ENCODE data around the gene HNRNPF. TPM values are rescaled to one million over a fixed set of nuclear protein-coding genes. Genes with fewer than 3 reads are reported as not detected.
A peak's percentile ranks its signal among the peaks of the same experiment; 100 is the strongest.
"Not testable (repeated sequence)": the region's sequence is repeated elsewhere in the genome, so short reads cannot be mapped to it uniquely, and the experiment has no call there.

HNRNPF gene
- total RNA-seq, 1 experiment from 2014 or later = 365 TPM

- no peak for DNase-seq (ENCODE audit: low read depth)
Measured at GRCh38 chr10:43350686-43351085, 58.3 kb downstream of the HNRNPF start.

DNA sequence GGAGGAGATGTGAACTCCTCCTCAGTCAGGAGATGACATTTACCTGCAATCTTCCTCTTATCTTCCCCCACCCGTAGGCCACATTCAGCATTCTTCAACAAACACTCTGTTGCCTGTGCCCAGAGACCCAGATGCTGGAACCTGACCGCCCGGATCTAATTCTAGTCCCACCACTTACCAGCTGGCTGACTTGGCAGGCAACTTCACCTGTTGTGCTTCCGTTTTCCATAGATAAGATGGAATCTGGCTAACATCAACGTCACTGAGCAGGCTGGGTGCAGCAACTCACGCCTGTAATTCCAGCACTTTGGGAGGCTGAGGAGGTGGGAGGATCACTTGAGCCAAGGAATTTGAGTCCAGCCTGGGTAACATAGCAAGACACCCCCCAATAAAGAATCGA is 58.8 kb downstream of the HNRNPF start:
- DNase-seq (ENCODE audit: low read depth) = no peak

DNA sequence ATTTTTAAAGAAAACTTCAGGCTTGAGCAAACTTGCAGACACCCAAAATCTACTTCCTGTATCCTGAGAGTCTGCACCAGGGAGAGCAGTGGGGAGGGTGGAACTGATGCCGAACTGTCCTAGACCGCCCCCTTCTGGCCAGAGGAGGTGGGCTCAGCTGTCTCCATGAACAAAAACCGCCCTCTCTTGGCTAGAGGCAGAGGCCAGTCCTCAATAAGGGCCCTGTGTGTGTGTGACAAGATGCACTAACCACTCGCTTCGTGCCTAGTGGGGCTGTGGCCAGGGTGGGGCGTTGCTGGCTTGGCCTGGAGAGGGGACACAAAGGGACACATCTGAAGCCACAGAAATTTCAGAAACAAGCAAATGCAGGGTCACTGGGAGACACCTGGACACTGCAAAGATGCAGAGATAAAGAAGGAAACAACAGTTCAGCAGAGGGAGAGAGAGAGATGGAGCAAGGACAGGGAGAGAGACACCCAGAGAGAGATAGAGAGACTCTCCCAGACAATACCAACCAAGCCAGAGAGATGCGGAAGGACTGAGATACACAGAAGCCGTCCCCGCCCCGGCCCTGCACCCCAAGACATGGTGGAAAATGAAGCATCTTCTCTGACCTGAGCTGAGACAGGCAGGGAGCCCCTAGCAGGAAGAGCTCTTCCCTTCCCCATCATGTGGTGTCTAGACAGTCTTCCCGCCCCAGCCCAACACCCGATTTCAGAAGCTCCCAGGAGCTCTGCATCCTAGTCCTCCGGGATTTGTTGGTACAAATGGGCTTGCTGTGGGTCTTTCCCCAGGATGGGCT is 60.3 kb downstream of the HNRNPF start:
- DNase-seq (ENCODE audit: low read depth) = peak; percentile 76

GRCh38 chr10:43347997-43348396 is 61.0 kb downstream of the HNRNPF start:
- no peak for DNase-seq (ENCODE audit: low read depth)

DNA sequence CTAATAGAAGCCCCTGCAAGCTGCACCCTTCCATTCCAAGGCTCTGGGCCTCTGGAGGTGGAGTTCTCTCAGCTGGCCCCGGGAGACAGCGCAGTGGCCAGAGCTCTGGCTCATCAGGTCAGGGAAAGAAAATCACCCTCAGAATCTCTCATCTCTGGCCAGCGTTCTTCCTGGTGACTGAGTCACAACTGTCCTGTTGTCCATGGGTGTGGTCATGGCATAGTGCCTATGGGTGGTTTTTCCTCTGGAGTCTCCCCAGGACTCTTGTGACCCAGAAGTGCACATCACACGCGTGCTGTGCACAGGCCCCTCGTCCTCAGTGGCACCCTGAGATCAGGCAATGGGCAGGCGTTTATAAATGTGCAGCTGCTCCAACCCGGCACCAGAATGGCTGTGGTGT is 64.9 kb downstream of the HNRNPF start:
- no peak for DNase-seq (ENCODE audit: low read depth)

DNA sequence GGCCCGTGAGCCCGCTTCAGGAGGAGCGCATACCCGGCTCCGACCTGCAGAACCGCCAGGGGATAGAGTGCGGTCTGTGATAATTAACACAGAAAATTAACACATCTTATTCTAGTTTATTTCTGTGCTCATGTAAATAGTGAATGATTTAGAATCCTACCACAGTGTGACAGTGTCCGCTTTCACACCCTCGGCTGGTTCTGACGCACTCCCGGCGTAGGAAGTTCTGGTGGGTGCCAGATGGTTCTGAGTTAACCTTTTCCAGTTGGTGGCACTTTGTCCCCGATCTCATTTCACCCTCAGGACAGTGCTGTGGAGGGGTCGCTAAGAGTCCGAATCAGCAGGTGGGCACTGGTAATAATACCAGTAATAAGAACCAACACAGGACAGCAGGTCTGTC is 65.9 kb downstream of the HNRNPF start:
- DNase-seq (ENCODE audit: low read depth) = no peak

DNA sequence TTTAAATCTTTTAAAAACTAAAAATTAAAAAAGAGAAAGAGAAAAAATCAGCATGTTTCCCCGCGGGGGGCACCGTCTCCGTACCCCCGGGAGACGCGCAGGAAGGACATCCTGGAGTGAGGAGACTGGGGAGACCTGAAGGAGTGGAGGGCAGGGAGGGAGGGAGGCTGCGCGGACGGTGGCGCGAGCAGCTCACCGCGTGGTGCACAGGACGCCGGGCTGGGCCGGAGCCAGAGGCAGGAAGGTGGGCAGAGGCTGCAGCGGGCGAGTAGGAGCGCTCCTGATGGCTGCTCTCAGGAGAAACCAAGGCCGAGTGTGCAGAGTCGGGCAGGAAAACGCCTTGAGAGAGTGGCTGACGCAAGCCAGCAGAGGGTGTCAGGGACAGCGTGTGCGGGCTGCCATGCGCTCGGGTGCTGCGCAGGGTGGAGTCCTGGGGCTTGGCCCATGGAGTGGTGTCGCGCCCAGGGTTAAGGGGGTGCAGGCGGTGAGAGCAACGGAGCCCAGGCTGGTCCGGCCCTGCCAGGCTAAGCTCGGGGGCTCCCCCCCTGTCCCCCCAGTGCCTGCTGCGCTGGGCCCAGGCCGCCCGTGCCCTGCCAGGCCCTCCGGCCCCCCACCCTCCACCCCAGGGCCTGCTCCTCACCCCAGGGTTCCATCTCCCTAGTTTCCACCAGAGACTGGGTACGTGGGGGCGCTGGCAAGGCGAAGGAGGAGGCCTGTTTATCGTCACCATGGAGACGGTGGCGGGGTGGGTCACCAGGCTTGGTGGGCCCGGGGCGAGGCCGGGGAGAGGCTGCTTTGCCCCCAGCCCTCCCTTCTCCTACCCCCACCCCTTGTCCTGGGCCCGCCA is 66.5 kb downstream of the HNRNPF start:
- no peak for DNase-seq (ENCODE audit: low read depth)

GRCh38 chr10:43341450-43341849 is 67.5 kb downstream of the HNRNPF start:
- no peak for DNase-seq (ENCODE audit: low read depth)

- DNase-seq (ENCODE audit: low read depth) = peak; percentile 65
Measured at GRCh38 chr10:43340619-43341018, 68.4 kb downstream of the HNRNPF start.

- DNase-seq (ENCODE audit: low read depth) = no peak
Measured at GRCh38 chr10:43340101-43340500, 68.9 kb downstream of the HNRNPF start.

DNA sequence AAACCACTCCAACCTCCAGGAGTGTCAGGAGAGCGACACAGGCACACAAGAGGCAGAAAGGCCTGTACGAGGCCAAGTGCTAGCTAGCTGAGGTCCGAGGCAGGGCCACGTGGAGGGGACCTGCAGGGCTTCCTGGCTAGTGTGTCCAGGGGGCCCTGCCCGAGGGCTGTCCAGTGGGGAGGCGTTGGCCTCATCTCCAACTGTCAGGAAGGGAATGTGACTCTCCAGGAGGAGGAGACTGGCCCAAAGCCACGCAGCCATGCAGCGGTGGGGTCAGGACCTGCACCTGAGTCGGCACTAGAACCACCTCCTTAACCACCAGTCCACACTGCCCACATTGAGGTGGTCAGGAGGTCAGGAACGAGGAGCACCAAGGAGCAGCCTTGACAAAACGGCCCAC is 69.8 kb downstream of the HNRNPF start:
- no peak for DNase-seq (ENCODE audit: low read depth)

GRCh38 chr10:43338117-43338516 is 70.9 kb downstream of the HNRNPF start:
- DNase-seq (ENCODE audit: low read depth) = no peak

DNA sequence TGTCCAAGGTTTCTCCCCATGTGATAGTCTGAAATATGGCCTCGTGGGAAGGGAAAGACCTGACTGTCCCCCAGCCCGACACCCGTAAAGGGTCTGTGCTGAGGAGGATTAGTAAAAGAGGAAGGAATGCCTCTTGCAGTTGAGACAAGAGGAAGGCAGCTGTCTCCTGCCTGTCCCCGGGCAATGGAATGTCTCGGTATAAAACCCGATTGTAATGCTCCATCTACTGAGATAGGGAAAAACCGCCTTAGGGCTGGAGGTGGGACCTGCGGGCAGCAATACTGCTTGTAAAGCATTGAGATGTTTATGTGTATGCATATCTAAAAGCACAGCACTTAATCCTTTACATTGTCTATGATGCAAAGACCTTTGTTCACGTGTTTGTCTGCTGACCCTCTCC is 71.5 kb downstream of the HNRNPF start:
- DNase-seq (ENCODE audit: low read depth) = not testable (repeated sequence)

DNA sequence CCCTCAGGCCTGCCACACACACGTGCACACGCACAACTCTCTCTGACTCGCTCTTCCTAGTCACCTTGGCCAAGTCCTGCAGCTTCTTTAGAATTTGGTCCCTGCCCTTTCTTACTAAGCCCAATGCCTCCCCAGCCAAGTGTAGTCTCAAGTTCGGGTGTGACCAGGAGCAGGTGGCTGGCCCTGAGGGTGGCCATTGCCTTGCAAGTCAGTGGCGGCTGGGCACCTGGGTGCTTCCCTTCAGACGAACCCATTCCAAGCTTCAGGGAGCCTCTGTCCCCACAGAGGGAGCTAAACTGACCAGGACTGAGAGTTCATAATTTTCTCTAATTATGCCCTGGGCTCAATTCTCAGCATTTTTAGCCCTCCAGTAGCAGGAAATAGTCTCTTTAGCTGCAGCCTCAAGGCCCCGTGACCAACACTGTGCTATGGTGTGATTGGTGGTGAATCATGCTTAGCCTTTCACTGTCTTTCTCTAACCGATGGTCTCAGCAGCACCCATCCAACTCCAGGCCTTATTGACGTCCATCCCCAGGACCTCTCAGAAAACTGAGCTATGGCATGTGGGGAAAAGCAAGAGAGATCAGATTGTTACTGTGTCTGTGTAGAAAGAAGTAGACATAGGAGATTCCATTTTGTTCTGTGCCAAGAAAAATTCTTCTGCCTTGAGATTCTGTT is 72.2 kb downstream of the HNRNPF start:
- no peak for DNase-seq (ENCODE audit: low read depth)

- no peak for DNase-seq (ENCODE audit: low read depth)
Measured at GRCh38 chr10:43336061-43336460, 72.9 kb downstream of the HNRNPF start.

Small RNA genes lying within 50 kb of the gene (small RNA-seq; reads per million reads assigned to genes)
- gene RNU6ATAC11P (not detected), gene RNU7-193P (not detected), gene SNORD3J (0.57 reads per million, percentile 58 among the genes with 10 or more reads in this experiment)

Other genes starting within 250 kb of the HNRNPF start
- gene RASGEF1A, start 142.1 kb downstream of the HNRNPF start, total RNA-seq (2014; rRNA removed; shearing (Covaris generic)) = not detected in 2 replicates
- gene FXYD4, start 37.5 kb downstream of the HNRNPF start, total RNA-seq (2014; rRNA removed; shearing (Covaris generic)) = not detected in 2 replicates
- gene ZNF487, start 27.9 kb upstream of the HNRNPF start, total RNA-seq (2014; rRNA removed; shearing (Covaris generic)) = 1.0 and 1.4 TPM in 2 replicates
- gene ZNF239, start 165.4 kb upstream of the HNRNPF start, total RNA-seq (2014; rRNA removed; shearing (Covaris generic)) = 4.4 and 5.0 TPM in 2 replicates
- 7.1 and 8.8 TPM in 2 replicates for gene ZNF485, start 197.3 kb upstream of the HNRNPF start, total RNA-seq (2014; rRNA removed; shearing (Covaris generic))
- gene ZNF32, start 239.7 kb upstream of the HNRNPF start, total RNA-seq (2014; rRNA removed; shearing (Covaris generic)) = 31.2 and 31.8 TPM in 2 replicates

All from HT1080 (cell line).